Hepatocyte (in vitro differentiated cells): ENCODE results near the gene MMUT. TPM values are rescaled to one million over a fixed set of nuclear protein-coding genes. Genes with fewer than 3 reads are reported as not detected.

Experiments
- DNase-seq: peaks from one replicate; pipeline ENCODE4 v3.0.0-alpha.2; 2016; ENCODE audit warnings: low spot score
- H2AFZ ChIP-seq: fragments of 200-600 bp; sonication (generic); 2 replicates; pipeline ENCODE4 v1.6.0; 2016; ENCODE audit warnings: antibody characterized with exemption, mild to moderate bottlenecking
- H3K27ac ChIP-seq: fragments of 200-600 bp; sonication (generic); 2 replicates; pipeline ENCODE4 v1.5.1; 2016; ENCODE audit warnings: mild to moderate bottlenecking
- H3K27me3 ChIP-seq: fragments of 200-600 bp; sonication (generic); 2 replicates; pipeline ENCODE4 v1.6.1; 2016
- H3K36me3 ChIP-seq: fragments of 200-600 bp; sonication (generic); replicated peaks from 2 replicates; pipeline ENCODE4 v1.5.1; 2016; ENCODE audit warnings: low read depth; ENCODE audit not compliant: insufficient read depth
- H3K4me1 ChIP-seq: fragments of 200-600 bp; sonication (generic); 2 replicates; pipeline ENCODE4 v1.5.1; 2016; ENCODE audit warnings: mild to moderate bottlenecking, moderate library complexity; ENCODE audit not compliant: insufficient read depth
- H3K4me2 ChIP-seq: fragments of 200-600 bp; sonication (generic); 2 replicates; pipeline ENCODE4 v1.6.0; 2016
- H3K4me3 ChIP-seq: fragments of 200-600 bp; sonication (generic); 2 replicates; pipeline ENCODE4 v1.5.1; 2016; ENCODE audit warnings: mild to moderate bottlenecking
- H3K79me2 ChIP-seq: fragments of 200-600 bp; sonication (generic); 2 replicates; pipeline ENCODE4 v1.6.0; 2017; ENCODE audit warnings: mild to moderate bottlenecking
- H3K9me2 ChIP-seq: fragments of 200-600 bp; sonication (generic); replicated peaks from 2 replicates; pipeline ENCODE4 v1.6.0; 2017; ENCODE audit warnings: mild to moderate bottlenecking; ENCODE audit not compliant: insufficient read depth
- H3K9me3 ChIP-seq: fragments of 200-600 bp; sonication (generic); 2 replicates; pipeline ENCODE4 v1.5.1; 2016; ENCODE audit warnings: low read depth, mild to moderate bottlenecking
- H4K20me1 ChIP-seq: fragments of 200-600 bp; sonication (generic); 2 replicates; pipeline ENCODE4 v1.6.0; 2016; ENCODE audit warnings: mild to moderate bottlenecking; ENCODE audit not compliant: insufficient read depth, poor library complexity, severe bottlenecking
- CTCF ChIP-seq: fragments of 200-600 bp; sonication (generic); IDR thresholded peaks from 2 replicates; pipeline ENCODE4 v1.5.1; 2016; ENCODE audit warnings: antibody characterized with exemption, mild to moderate bottlenecking; ENCODE audit not compliant: poor library complexity
- EZH2 ChIP-seq: fragments of 200-600 bp; sonication (generic); IDR thresholded peaks from 2 replicates; pipeline ENCODE4 v1.6.1; 2016; ENCODE audit warnings: antibody characterized with exemption, mild to moderate bottlenecking, borderline replicate concordance
- EZH2phosphoT487 ChIP-seq: fragments of 200-600 bp; sonication (generic); IDR thresholded peaks from one replicate; pipeline ENCODE4 v1.6.1; 2018; ENCODE audit warnings: antibody characterized with exemption, mild to moderate bottlenecking, low read depth, moderate library complexity; ENCODE audit not compliant: unreplicated experiment, severe bottlenecking
- WGBS: methylation state at CpG from one replicate; pipeline ENCODE4 v1.1.6; 2016; ENCODE audit warnings: low lambda C conversion rate; ENCODE audit errors: missing lambda C conversion rate; 5-methylcytosine and 5-hydroxymethylcytosine counted together
- polyA plus RNA-seq: library from polyadenylated mRNA; unstranded; fragments of >200 nt; fragmentation: Nextera tagmentation; extraction: Ambion mirVana; gene quantifications from 2 replicates; pipeline ENCODE4 v1.2.1, GENCODE V29; 2016
- total RNA-seq: library from RNA; depleted of rRNA; stranded (reverse); fragments of >200 nt; gene quantifications from 2 replicates; pipeline ENCODE4 v1.2.3, GENCODE V29; 2014

MMUT gene
- total and polyA plus RNA-seq, 2 experiments from 2014 or later: 27.9 to 35.3 TPM

GRCh38 chr6:49504666-49505065, 41.6 kb upstream of the MMUT start:
- no peaks in the 10 kb centered on the region for H3K79me2 ChIP-seq
- H2AFZ ChIP-seq: no peak overlapping the region
- H3K27ac ChIP-seq: no peak overlapping the region
- no peak overlapping the region for H3K4me2 ChIP-seq
- H3K4me1 ChIP-seq: peaks cover 5% of the 10 kb centered on the region
- no peaks in the 10 kb centered on the region for H3K27me3 ChIP-seq
- no peaks in the 10 kb centered on the region for H3K9me2 ChIP-seq
- H4K20me1 ChIP-seq: no peaks in the 10 kb centered on the region
- no peak for DNase-seq
- H3K4me3 ChIP-seq: no peak overlapping the region
- WGBS: 84% methylated on average over 5 of the region's 5 CpGs
- TF ChIP-seq EZH2: no peak
- TF ChIP-seq CTCF: no peak
- no peak for TF ChIP-seq EZH2phosphoT487
- H3K36me3 ChIP-seq: no peaks in the 10 kb centered on the region
- no peaks in the 10 kb centered on the region for H3K9me3 ChIP-seq

GRCh38 chr6:49499623-49500022, 36.6 kb upstream of the MMUT start, which contains the start of gene GLYATL3:
Gene GLYATL3, plus strand, starts transcription at chr6:49499923. Its CDS starts 12,068 bp downstream, at chr6:49511991.
- Histone ChIP-seq H3K36me3 (no peaks in the 10 kb centered on the region), H3K9me3 (no peaks in the 10 kb centered on the region), H3K4me2 (no peak within 1 kb of the TSS), H3K27ac (no peak within 1 kb of the TSS), H3K9me2 (no peaks in the 10 kb centered on the region), H3K4me3 (no peak within 1 kb of the TSS), H3K79me2 (no peaks in the 10 kb centered on the region), H3K4me1 (no peaks in the 10 kb centered on the region), H2AFZ (no peak within 1 kb of the TSS), H4K20me1 (no peaks in the 10 kb centered on the region), H3K27me3 (no peaks in the 10 kb centered on the region)
- 45% methylated on average over 2 of the region's 2 CpGs for WGBS
- DNase-seq: no peak
- no peak for TF ChIP-seq EZH2phosphoT487
- no peak for TF ChIP-seq EZH2
- no peak for TF ChIP-seq CTCF

GRCh38 chr6:49499126-49499525, 36.1 kb upstream of the MMUT start:
- no peaks in the 10 kb centered on the region for H3K9me2 ChIP-seq
- no peaks in the 10 kb centered on the region for H3K27me3 ChIP-seq
- H3K4me2 ChIP-seq: no peak overlapping the region
- H3K36me3 ChIP-seq: no peaks in the 10 kb centered on the region
- 79% methylated on average over 1 of the region's 1 CpG for WGBS
- DNase-seq: no peak
- H3K9me3 ChIP-seq: no peaks in the 10 kb centered on the region
- H3K27ac ChIP-seq: no peak overlapping the region
- H3K79me2 ChIP-seq: no peaks in the 10 kb centered on the region
- no peak overlapping the region for H3K4me3 ChIP-seq
- H2AFZ ChIP-seq: no peak overlapping the region
- no peaks in the 10 kb centered on the region for H3K4me1 ChIP-seq
- H4K20me1 ChIP-seq: no peaks in the 10 kb centered on the region
- TF ChIP-seq CTCF (no peak), EZH2 (no peak), EZH2phosphoT487 (no peak)

GRCh38 chr6:49497304-49497703, 34.3 kb upstream of the MMUT start:
- Histone ChIP-seq H3K4me1 (no peaks in the 10 kb centered on the region), H3K4me3 (no peak overlapping the region), H3K4me2 (no peak overlapping the region), H3K36me3 (no peaks in the 10 kb centered on the region), H3K27ac (no peak overlapping the region), H2AFZ (no peak overlapping the region), H3K27me3 (no peaks in the 10 kb centered on the region), H3K79me2 (no peaks in the 10 kb centered on the region), H3K9me2 (no peaks in the 10 kb centered on the region), H3K9me3 (no peaks in the 10 kb centered on the region), H4K20me1 (no peaks in the 10 kb centered on the region)
- DNase-seq: no peak
- 79% methylated on average over 3 of the region's 3 CpGs for WGBS
- no peak for TF ChIP-seq CTCF
- TF ChIP-seq EZH2: no peak
- no peak for TF ChIP-seq EZH2phosphoT487
